Keratinocyte (primary cell): ENCODE data around the gene PAPPA.

Experiments
- EZH2 ChIP-seq: IDR thresholded peaks from one replicate; pipeline ENCODE4 v1.6.1; 2012; ENCODE audit warnings: inconsistent platforms, mild to moderate bottlenecking, low read length, moderate library complexity
- TF ChIP-seq, protein P1 (sequence below), 3 experiments: IDR thresholded peaks in 1 of 3; conservative IDR thresholded peaks in 1 of 3; optimal IDR thresholded peaks in 1 of 3; 2 replicates in 2 of 3; 3 replicates in 1 of 3; pipeline versions ENCODE3 to v1.5.1; 2011; ENCODE audit warnings: low read length in 3 of 3, mild to moderate bottlenecking in 3 of 3, moderate library complexity in 2 of 3, control low read depth in 1 of 3, inconsistent platforms in 1 of 3; ENCODE audit not compliant: insufficient read depth in 2 of 3; ENCODE audit errors: extremely low read depth in 1 of 3

- TF ChIP-seq EZH2, result no peak
- TF ChIP-seq, protein P1, sequence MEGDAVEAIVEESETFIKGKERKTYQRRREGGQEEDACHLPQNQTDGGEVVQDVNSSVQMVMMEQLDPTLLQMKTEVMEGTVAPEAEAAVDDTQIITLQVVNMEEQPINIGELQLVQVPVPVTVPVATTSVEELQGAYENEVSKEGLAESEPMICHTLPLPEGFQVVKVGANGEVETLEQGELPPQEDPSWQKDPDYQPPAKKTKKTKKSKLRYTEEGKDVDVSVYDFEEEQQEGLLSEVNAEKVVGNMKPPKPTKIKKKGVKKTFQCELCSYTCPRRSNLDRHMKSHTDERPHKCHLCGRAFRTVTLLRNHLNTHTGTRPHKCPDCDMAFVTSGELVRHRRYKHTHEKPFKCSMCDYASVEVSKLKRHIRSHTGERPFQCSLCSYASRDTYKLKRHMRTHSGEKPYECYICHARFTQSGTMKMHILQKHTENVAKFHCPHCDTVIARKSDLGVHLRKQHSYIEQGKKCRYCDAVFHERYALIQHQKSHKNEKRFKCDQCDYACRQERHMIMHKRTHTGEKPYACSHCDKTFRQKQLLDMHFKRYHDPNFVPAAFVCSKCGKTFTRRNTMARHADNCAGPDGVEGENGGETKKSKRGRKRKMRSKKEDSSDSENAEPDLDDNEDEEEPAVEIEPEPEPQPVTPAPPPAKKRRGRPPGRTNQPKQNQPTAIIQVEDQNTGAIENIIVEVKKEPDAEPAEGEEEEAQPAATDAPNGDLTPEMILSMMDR (optimal IDR thresholded peaks at IDR 0.05 in 1 of 3, IDR thresholded peaks at IDR 0.05 in 1 of 3, conservative IDR thresholded peaks at IDR 0.05 in 1 of 3; ENCODE audit: extremely low read depth in 1 of 3, insufficient read depth in 2 of 3, low read length in 3 of 3), result no peak
Measured at GRCh38 chr9:116403171-116403570, 249.6 kb downstream of the PAPPA start.
